Mucosa of stomach (tissue), 1 donor: Measurements from ENCODE around the gene CATSPER1.
"Not testable (repeated sequence)": the region's sequence is repeated elsewhere in the genome, so short reads cannot be mapped to it uniquely, and the experiment has no call there.

Experiments used
- H3K27me3 ChIP-seq: one replicate; pipeline ENCODE4 v1.7.0; 2013; ENCODE audit warnings: mild to moderate bottlenecking, low read length; ENCODE audit not compliant: control insufficient read depth, insufficient read depth
- H3K36me3 ChIP-seq: one replicate; pipeline ENCODE4 v1.7.0; 2013; ENCODE audit warnings: low read length; ENCODE audit not compliant: control insufficient read depth, insufficient read depth
- H3K4me1 ChIP-seq: one replicate; pipeline ENCODE4 v1.7.0; 2013; ENCODE audit warnings: mild to moderate bottlenecking, low read length; ENCODE audit not compliant: control insufficient read depth, insufficient read depth
- H3K4me3 ChIP-seq: one replicate; pipeline ENCODE4 v1.7.0; 2013; ENCODE audit warnings: low read length
- H3K9ac ChIP-seq: one replicate; pipeline ENCODE4 v1.7.0; 2013; ENCODE audit warnings: mild to moderate bottlenecking, low read length, moderate library complexity
- H3K9me3 ChIP-seq: one replicate; pipeline ENCODE4 v1.7.0; 2013; ENCODE audit warnings: mild to moderate bottlenecking, low read length, moderate library complexity; ENCODE audit not compliant: control insufficient read depth
- donor health status: Pancreatic carcinoma.

Gene CATSPER1

DNA sequence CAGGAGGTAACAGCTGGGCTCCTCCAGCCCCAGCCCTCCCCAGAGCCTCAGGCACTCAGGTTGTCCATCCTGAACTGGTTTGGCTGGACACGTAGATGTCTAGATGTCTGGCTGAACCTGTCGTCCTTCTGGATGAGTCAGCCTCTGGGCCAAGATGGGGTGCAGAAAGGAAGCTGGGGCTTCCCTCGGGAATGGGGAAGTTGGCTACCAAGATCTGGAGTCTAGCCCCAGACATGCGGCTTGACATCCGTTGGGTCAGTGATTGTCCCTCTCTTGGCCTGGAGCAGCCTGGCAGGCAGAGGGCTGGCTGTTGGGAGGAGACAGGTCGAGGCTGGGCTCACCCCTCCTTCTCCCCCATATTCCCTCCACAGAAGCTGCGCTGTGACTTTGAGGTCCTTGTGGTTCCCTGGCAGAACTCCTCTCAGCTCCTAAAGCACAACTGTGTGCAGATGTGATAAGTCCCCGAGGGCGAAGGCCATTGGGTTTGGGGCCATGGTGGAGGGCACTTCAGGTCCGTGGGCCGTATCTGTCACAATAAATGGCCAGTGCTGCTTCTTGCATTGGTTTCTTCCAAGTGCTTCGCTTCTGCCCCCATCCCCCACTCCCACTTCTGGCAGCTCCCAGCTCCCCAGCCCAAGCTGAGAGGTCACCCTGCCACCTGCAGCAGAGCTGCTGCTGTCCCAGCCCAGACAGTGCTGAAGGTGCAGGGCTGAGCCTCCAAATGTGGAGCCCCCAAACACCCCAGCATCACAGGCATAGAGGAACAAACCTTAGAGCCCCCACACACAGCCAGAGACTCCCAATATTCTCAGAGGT, 13.1 kb downstream of the CATSPER1 start:
- no peak overlapping the region for H3K9ac ChIP-seq
- H3K4me1 ChIP-seq, result no peaks in the 10 kb centered on the region
- H3K9me3 ChIP-seq, result no peaks in the 10 kb centered on the region
- no peaks in the 10 kb centered on the region for H3K36me3 ChIP-seq
- H3K27me3 ChIP-seq, result peaks cover 38% of the 10 kb centered on the region
- H3K4me3 ChIP-seq, result no peak overlapping the region

DNA sequence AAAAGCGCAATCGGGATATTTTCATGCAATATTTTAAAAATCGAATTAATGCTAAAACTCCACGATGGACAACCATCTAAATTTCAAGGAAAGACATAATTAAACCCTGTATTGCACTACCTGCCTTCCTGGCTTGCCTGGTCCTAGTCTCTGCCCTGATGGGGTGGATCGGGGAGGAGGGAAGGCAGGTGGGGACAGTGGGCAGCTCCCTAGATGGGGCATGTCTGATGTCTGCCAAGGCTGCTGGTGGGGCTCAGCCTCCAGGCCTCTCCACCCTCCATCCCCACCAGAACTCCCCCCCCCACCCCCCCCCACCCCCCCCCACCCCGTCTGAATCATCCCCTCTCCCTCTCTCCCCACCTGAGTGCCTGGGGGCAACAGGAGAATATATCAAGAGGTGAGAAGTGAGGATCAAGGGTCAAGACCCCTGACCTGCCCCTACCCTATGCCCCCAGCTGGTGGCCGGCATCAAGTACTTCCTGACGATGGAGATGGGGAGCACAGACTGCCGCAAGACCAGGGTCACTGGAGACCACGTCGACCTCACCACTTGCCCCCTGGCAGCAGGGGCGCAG, 13.8 kb downstream of the CATSPER1 start:
- H3K27me3 ChIP-seq, result peaks cover 38% of the 10 kb centered on the region
- no peaks in the 10 kb centered on the region for H3K4me1 ChIP-seq
- no peak overlapping the region for H3K9ac ChIP-seq
- H3K9me3 ChIP-seq, result no peaks in the 10 kb centered on the region
- no peaks in the 10 kb centered on the region for H3K36me3 ChIP-seq
- H3K4me3 ChIP-seq, result no peak overlapping the region

DNA sequence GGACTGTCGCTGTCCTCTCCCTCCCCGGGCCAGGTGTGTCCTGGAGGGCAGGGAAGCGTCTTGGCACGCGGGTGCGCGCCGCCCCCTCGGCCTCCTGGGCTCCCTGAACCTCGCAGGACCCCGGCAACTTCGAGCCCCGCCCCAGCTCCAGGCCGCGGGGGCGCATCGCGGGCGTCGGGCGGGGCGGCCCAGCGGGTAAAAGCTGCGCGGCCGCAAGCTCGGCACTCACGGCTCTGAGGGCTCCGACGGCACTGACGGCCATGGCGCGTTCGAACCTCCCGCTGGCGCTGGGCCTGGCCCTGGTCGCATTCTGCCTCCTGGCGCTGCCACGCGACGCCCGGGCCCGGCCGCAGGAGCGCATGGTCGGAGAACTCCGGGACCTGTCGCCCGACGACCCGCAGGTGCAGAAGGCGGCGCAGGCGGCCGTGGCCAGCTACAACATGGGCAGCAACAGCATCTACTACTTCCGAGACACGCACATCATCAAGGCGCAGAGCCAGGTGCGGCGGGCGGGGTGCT, 14.4 kb downstream of the CATSPER1 start, which contains the start of gene CST6:
CST6 (plus strand) TSS at position 224 of the 519 bp plus-strand sequence; CDS start at position 261, 37 bp downstream.
- Histone ChIP-seq H3K4me1 (no peaks in the 10 kb centered on the region), H3K27me3 (peaks cover 38% of the 10 kb centered on the region), H3K9me3 (no peaks in the 10 kb centered on the region), H3K9ac (no peak within 1 kb of the TSS), H3K36me3 (no peaks in the 10 kb centered on the region), H3K4me3 (no peak within 1 kb of the TSS)

DNA sequence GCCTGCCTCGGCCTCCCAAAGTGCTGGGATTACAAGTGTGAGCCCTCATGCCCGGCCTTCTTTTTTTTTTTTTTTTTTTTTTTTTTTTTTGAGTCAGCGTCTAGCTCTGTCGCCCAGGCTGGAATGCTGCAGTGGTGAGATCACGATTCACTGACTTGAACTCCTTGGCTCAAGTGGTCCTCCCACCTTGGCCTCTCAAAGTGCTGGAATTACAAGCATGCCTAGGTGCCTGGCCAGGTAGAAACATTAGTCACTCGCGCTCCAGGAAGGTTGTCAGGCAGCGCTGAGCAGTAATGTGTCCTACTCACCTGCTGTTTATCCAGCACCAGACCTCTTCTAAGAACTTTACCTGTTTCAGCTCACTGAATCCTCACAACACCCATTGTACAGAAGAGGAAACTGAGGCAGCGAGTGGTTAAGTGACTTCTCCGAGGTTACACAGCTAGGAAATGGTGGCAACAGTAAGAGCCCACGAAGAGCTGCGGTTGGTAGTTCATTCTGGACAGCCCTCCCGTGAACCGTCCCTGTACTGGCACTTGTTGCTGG, 15.0 kb downstream of the CATSPER1 start:
- H3K9me3 ChIP-seq, result no peaks in the 10 kb centered on the region
- H3K9ac ChIP-seq, result no peak overlapping the region
- H3K36me3 ChIP-seq, result no peaks in the 10 kb centered on the region
- H3K4me3 ChIP-seq, result no peak overlapping the region
- peaks cover 38% of the 10 kb centered on the region for H3K27me3 ChIP-seq
- H3K4me1 ChIP-seq, result no peaks in the 10 kb centered on the region

DNA sequence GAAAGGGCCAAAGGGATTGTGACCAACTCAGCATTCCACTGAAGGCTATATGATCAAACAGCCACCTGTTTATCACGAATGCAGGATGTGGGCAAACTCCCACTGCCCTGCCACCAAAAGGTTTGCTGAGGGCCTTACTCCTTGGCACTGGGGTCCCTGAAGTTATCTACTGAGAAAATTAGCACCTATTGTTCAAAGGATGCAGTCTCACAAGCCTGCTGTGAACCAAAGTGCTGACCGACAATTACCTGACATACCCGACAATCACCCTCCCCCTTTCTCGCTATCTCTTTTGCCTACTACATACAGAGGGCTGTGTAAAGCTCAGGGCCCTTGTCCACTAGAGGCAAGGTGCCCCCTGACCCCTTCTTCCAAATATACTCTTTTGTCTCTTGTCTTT, 16.2 kb downstream of the CATSPER1 start:
- not testable (repeated sequence) for H3K4me3 ChIP-seq, H3K9me3 ChIP-seq, H3K36me3 ChIP-seq, H3K4me1 ChIP-seq, H3K9ac ChIP-seq
- H3K27me3 ChIP-seq, result peaks cover 38% of the 10 kb centered on the region

DNA sequence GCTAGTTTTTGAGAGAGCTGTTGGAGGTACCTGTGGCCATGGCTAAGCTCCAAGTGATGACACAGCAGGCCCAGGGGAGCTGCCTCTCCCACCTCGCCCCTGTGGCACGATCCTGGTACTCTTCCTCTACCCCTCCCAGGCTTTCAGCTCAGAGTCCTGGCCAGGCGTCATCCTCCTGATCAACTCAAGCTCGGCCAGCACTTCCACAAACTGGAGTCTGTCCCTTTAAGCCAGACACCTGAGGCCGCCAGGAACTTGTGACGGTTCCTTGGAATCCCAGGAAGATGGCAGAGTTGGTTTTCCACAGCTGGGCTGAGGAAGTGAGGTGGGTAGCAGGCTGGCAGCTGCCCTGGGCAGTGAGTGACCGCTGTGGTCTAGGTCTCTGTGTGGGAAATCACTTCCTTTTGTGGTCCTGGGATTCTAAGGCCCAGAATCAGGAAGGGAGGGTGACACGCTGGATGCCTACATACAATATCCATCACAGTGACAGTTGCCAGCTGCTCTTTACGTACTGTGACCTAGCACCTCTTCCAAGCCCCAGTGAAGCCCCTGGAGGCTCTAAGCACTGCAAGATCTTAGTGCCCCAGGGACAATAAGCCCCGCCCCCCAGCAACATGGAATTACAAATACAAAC, 17.7 kb downstream of the CATSPER1 start:
- Histone ChIP-seq H3K36me3 (peaks cover 5% of the 10 kb centered on the region), H3K9ac (no peak overlapping the region), H3K27me3 (peaks cover 35% of the 10 kb centered on the region), H3K4me3 (no peak overlapping the region), H3K4me1 (no peaks in the 10 kb centered on the region), H3K9me3 (no peaks in the 10 kb centered on the region)

DNA sequence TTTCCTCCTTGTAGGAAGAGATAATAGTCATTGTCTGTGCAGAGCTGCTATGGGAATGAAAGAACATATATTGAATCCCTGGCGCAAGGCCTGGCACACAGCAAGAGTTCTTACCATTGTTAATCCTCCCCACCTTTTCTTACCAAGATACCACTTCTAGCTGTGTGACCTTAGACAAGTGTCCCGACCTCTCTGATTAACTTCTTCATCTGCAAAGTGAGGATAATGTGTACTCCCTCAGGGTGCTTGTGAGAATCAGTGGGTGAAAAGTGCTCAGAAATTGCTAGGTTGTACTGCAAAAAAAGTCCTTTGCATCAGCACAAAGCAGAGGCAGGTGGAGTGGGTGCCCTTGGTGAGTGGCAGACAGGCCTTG, 18.2 kb downstream of the CATSPER1 start:
- Histone ChIP-seq H3K9me3 (no peaks in the 10 kb centered on the region), H3K4me3 (no peak overlapping the region), H3K27me3 (peaks cover 30% of the 10 kb centered on the region), H3K4me1 (peaks cover 2% of the 10 kb centered on the region), H3K36me3 (peaks cover 5% of the 10 kb centered on the region), H3K9ac (no peak overlapping the region)

DNA sequence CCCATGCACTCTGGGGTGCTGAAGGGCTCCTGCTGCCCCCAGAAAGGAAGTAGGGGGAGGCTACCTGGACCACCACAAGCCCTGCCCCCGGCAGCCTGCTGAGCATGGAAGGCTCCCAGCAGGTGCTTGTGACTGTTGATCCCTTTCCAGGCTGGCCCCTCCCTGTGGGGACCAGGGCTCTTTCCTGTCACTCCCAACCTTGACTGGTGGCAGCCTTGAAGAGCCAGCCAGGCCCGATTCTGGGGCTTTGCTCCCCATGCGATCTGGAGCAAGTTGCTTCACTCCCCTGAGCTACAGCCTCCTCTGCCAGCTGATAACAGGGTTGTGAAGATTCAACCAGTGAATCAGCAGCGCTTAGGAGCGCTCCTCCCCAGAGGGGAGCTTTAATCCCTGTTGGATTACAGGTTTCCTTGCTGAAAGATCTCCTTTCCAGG, 19.1 kb downstream of the CATSPER1 start:
- Histone ChIP-seq H3K9me3 (no peaks in the 10 kb centered on the region), H3K27me3 (peaks cover 23% of the 10 kb centered on the region), H3K9ac (no peak overlapping the region), H3K36me3 (peaks cover 5% of the 10 kb centered on the region), H3K4me3 (no peak overlapping the region), H3K4me1 (peaks cover 4% of the 10 kb centered on the region)

DNA sequence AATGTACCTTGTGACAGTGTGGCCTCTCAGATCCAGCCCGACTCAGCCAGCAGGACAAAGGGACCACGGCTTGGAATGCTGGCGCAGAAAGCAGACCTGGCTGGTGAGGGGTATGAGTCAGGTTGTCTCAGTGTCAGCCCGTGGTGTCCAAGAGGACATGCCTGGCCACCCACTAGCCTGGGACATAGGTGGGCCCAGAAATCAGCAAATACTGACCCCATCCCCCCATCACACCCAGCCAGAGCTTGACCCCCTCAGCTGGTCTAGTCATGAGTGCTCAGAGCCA, 19.4 kb downstream of the CATSPER1 start:
- H3K36me3 ChIP-seq, result peaks cover 5% of the 10 kb centered on the region
- no peaks in the 10 kb centered on the region for H3K9me3 ChIP-seq
- H3K27me3 ChIP-seq, result peaks cover 19% of the 10 kb centered on the region
- H3K9ac ChIP-seq, result no peak overlapping the region
- H3K4me1 ChIP-seq, result peaks cover 4% of the 10 kb centered on the region
- H3K4me3 ChIP-seq, result no peak overlapping the region

DNA sequence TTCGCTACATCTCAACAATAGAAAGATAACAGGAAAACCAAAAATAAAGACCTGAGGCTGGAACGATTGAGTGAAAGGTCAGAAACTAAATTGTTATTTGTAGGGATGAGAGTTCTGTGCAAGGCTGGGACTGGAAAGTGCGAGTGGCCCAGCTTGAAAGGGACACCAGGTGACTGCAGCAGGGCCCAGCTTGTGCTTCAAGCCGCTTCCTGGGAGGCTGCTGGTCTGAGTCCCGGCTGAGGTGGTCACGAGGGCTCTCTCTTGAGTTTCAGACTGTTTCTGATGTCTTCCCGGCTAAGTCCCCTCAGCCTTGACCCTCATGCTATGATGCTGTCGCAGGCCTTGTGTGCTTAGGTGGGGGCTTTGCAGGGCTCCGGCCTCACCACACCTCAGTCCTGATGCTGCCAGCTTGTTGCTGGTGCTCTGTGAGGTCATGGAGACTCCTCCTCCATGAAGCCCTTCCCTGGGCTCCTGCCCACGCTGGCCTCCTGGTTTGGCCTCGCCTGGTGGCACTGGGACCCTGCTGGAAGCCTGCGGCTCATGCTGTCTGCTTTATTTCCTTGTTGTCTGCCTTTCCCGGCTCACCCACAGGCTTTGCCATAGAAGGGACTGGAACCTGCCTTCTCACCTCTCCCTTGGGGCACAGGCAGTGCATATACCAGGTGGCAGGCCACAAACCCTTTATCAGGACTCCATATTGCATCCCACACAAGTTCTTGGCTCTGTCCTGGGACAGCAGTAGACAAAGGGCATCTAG, 20.0 kb downstream of the CATSPER1 start:
- Histone ChIP-seq H3K27me3 (peaks cover 14% of the 10 kb centered on the region), H3K4me3 (no peak overlapping the region), H3K36me3 (peaks cover 5% of the 10 kb centered on the region), H3K9ac (no peak overlapping the region), H3K4me1 (peaks cover 4% of the 10 kb centered on the region), H3K9me3 (no peaks in the 10 kb centered on the region)

DNA sequence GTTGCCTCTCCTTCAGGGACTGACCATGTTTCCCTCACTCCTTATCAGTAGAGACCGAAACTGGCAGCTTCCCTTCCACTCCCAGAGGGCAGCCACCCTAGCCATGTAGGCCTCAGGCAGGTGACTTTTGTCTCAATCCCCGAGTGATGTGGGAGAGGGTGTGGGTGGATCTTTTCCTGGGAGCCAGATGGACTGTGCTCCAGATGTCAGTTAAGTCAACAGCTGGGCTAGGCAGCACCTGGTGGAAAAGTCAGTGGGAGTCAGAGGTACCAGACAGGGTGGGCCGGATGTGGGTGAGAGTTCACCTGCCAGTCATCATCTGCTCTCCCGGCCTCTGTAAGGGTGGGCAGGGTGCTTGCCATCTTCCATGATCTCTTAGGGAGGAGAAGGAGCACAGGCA, 22.1 kb downstream of the CATSPER1 start:
- H3K4me3 ChIP-seq, result no peak overlapping the region
- no peak overlapping the region for H3K9ac ChIP-seq
- no peaks in the 10 kb centered on the region for H3K27me3 ChIP-seq
- peaks cover 6% of the 10 kb centered on the region for H3K36me3 ChIP-seq
- H3K9me3 ChIP-seq, result no peaks in the 10 kb centered on the region
- peaks cover 11% of the 10 kb centered on the region for H3K4me1 ChIP-seq
